Adrenal gland (tissue), 12 donors: ENCODE data around the gene KRTAP16-1. TPM values are rescaled to one million over a fixed set of nuclear protein-coding genes. Genes with fewer than 3 reads are reported as not detected.

Experiments used
- DNase-seq, 7 donors: peaks; one replicate each; pipeline ENCODE4 v3.0.0-alpha.2; 2019 to 2020
- H3K27ac ChIP-seq, 5 donors: fragments of 200-600 bp; sonication (generic) in 4 of 5; 1 replicate in 3 of 5; 2 replicates in 2 of 5; pipeline versions ENCODE4 v1.5.1 to v1.8.0; 2016 to 2020; ENCODE audit warnings: mild to moderate bottlenecking in 1 of 5
- H3K27me3 ChIP-seq: fragments of 200-600 bp; 2 replicates; pipeline ENCODE4 v1.8.0; 2021
- H3K36me3 ChIP-seq, 2 donors: fragments of 200-600 bp; replicated peaks in 1 of 2; 1 replicate in 1 of 2; 2 replicates in 1 of 2; pipeline versions ENCODE4 v1.5.1 to v1.8.0; 2018 to 2022
- H3K4me1 ChIP-seq, 2 donors: fragments of 200-600 bp; replicated peaks in 1 of 2; 1 replicate in 1 of 2; 2 replicates in 1 of 2; pipeline versions ENCODE4 v1.5.1 to v1.8.0; 2018 to 2021
- H3K4me3 ChIP-seq, 4 donors: fragments of 200-600 bp; sonication (generic) in 3 of 4; one replicate each; pipeline ENCODE4 v1.5.1; 2016 to 2018
- H3K9me3 ChIP-seq, 3 donors: fragments of 200-600 bp; sonication (generic) in 1 of 3; replicated peaks in 1 of 3; 1 replicate in 2 of 3; 2 replicates in 1 of 3; pipeline versions ENCODE4 v1.5.1 to v1.8.0; 2016 to 2021
- POLR2A ChIP-seq, 2 donors: fragments of 450-650 bp; IDR thresholded peaks; one replicate each; pipeline ENCODE4 v1.6.1; 2017; ENCODE audit warnings: antibody characterized with exemption in 2 of 2, mild to moderate bottlenecking in 2 of 2, moderate library complexity in 1 of 2
- WGBS, 4 donors: extraction: QIAGEN DNeasy Blood & Tissue Kit in 2 of 4; methylation state at CpG; one replicate each; pipeline versions ENCODE4 v1.1.5 to v1.1.7; 2013 to 2017; 5-methylcytosine and 5-hydroxymethylcytosine counted together
- intact Hi-C, 2 donors: fragments of 100-400 bp; cut with DNase I; formaldehyde crosslinking; loops; one replicate each; pipeline versions ENCODE4 v1.14.1 to v1.15.0; 2022 to 2023
- polyA plus RNA-seq, 3 donors: library from polyadenylated mRNA; stranded (reverse); fragments of 200-250 nt in 2 of 3; fragments of 350-450 nt in 1 of 3; fragmentation: Illumina TruSeq in 1 of 3; extraction: RNeasy Lipid Tissue Mini Kit (QIAGEN cat#74804) in 1 of 3; gene quantifications; one replicate each; pipeline ENCODE4 v1.2.3, GENCODE V29; 2013 to 2014
- total RNA-seq, 9 donors: library from RNA; depleted of rRNA in 4 of 9; stranded (reverse); fragments of >200 nt in 4 of 9; fragments of 120-200 nt in 1 of 9; fragmentation: NEBNext Ultra II Directional in 1 of 9; extraction: Animal tissue kit (Norgen Biotek cat#: 25700) in 1 of 9; gene quantifications; one replicate each; pipeline versions ENCODE4 v1.1.0 to v1.2.4, GENCODE V29; 2013 to 2023
- TF ChIP-seq, protein P1 (sequence below), 6 experiments: fragments of 450-650 bp in 4 of 6; fragments of 200-600 bp in 2 of 6; sonication (generic) in 1 of 6; IDR thresholded peaks; 1 replicate in 5 of 6; 2 replicates in 1 of 6; pipeline versions ENCODE4 v1.5.1 to v1.8.0; 2016 to 2021; ENCODE audit warnings: antibody characterized with exemption in 6 of 6, mild to moderate bottlenecking in 2 of 6, moderate library complexity in 1 of 6
- donor health status: healthy with polysubstance abuse.
- donor health status: Bipolar disorder and iron deficiency.
- donor health status: DM: yes; HTN: yes; CAD: no.
- donor health status: DM: no; HTN: no; CAD: no.
- donor health status: DM: no; HTN: no; CAD: no.
- donor health status: DM: yes; HTN: yes; CAD: no.

Gene KRTAP16-1
- total and polyA plus RNA-seq, 12 donors: not detected

DNA sequence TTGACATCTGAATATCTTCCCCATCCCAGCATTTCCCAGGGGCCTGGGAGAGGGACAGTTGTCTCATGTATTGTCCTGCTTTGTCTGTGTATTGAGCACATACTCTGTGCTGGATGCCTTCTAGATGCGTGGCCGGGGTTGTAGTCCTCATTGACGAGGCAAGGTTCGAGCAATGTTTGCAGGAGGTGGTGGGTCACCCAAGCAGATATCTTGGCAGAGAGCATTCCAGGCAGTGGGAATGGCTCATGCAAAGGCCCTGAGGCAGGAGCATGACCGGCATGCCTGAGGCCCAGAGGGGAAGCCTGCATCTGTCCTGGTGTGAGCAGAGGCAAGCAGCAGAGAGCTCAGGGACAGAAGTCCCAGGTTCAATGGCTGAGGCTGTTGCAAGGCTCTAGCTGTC, 24.0 kb upstream of the KRTAP16-1 start:
- Histone ChIP-seq H3K27ac (no peak overlapping the region), H3K4me1 (no peaks in the 10 kb centered on the region), H3K4me3 (no peak overlapping the region), H3K27me3 (no peaks in the 10 kb centered on the region), H3K36me3 (no peaks in the 10 kb centered on the region), H3K9me3 (no peaks in the 10 kb centered on the region)
- 96 to 100% (median 97%) methylated on average over 5 of the region's 5 CpGs for WGBS, 4 donors
- no peak for DNase-seq
- intact Hi-C loops: loop anchor here in 1 of 2 donors (10.0 kb wide), 1 partner anchor 378 kb away; no protein-coding TSS in a partner anchor
- TF ChIP-seq, protein P1, sequence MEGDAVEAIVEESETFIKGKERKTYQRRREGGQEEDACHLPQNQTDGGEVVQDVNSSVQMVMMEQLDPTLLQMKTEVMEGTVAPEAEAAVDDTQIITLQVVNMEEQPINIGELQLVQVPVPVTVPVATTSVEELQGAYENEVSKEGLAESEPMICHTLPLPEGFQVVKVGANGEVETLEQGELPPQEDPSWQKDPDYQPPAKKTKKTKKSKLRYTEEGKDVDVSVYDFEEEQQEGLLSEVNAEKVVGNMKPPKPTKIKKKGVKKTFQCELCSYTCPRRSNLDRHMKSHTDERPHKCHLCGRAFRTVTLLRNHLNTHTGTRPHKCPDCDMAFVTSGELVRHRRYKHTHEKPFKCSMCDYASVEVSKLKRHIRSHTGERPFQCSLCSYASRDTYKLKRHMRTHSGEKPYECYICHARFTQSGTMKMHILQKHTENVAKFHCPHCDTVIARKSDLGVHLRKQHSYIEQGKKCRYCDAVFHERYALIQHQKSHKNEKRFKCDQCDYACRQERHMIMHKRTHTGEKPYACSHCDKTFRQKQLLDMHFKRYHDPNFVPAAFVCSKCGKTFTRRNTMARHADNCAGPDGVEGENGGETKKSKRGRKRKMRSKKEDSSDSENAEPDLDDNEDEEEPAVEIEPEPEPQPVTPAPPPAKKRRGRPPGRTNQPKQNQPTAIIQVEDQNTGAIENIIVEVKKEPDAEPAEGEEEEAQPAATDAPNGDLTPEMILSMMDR (IDR thresholded peaks at IDR 0.05): no peak
- no peak for TF ChIP-seq POLR2A (IDR thresholded peaks at IDR 0.05)

DNA sequence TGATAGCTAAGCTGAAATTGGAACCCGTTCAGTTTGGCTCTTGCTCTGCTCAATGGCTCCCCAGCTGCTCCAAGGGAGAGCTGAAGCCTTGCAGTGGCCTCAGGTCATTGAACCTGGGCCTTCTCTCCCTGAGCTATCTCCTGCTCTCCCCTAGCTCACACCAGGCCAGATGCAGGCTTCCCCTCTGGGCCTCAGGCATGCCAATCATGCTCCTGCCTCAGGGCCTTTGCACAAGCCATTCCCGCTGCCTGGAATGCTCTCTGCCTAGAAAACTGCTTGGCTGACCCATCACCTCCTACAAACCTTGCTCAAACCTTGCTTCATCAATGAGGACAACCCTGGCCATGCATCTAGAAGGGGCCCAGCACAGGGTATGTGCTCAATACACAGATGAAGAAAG, 23.1 kb upstream of the KRTAP16-1 start:
- Histone ChIP-seq H3K27me3 (no peaks in the 10 kb centered on the region), H3K4me1 (no peaks in the 10 kb centered on the region), H3K36me3 (no peaks in the 10 kb centered on the region), H3K9me3 (no peaks in the 10 kb centered on the region), H3K27ac (no peak overlapping the region), H3K4me3 (no peak overlapping the region)
- TF ChIP-seq, protein P1 (IDR thresholded peaks at IDR 0.05): no peak
- TF ChIP-seq POLR2A (IDR thresholded peaks at IDR 0.05): no peak
- WGBS, 4 donors: 60 to 91% (median 83%) methylated on average over 1 to 2 of the region's 2 CpGs
- intact Hi-C loops: loop anchor here in 1 of 2 donors (10.0 kb wide), 1 partner anchor 377 kb away; no protein-coding TSS in a partner anchor
- no peak for DNase-seq

DNA sequence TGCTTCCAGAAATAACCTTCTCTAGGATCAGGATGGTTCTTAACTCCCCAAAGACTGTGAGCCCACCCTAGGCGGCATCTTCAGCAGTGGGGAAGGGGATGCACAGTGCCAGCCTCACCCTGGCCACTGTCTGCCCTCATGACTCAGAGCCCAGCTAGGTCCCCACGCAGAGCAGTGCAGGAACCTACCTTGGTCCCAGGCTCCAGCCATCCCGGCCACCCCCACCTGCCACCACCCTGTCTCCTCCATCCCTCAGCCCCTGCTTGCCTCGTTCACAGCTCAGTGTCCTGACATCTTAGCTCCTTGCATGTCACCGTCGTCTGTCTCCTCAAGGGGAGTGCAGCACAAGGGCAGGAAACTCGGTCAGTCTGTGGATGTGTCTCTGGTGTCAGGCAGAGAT, 22.5 kb upstream of the KRTAP16-1 start:
- no peak overlapping the region for H3K4me3 ChIP-seq
- intact Hi-C loops: loop anchor here in 1 of 2 donors (10.0 kb wide), 1 partner anchor 377 kb away; no protein-coding TSS in a partner anchor
- TF ChIP-seq POLR2A (IDR thresholded peaks at IDR 0.05): no peak
- TF ChIP-seq, protein P1 (IDR thresholded peaks at IDR 0.05): no peak
- no peak for DNase-seq
- no peak overlapping the region for H3K27ac ChIP-seq
- H3K27me3 ChIP-seq: no peaks in the 10 kb centered on the region
- H3K9me3 ChIP-seq: no peaks in the 10 kb centered on the region
- no peaks in the 10 kb centered on the region for H3K36me3 ChIP-seq
- WGBS, 4 donors: 70 to 93% (median 77%) methylated on average over 5 to 7 of the region's 7 CpGs
- no peaks in the 10 kb centered on the region for H3K4me1 ChIP-seq

DNA sequence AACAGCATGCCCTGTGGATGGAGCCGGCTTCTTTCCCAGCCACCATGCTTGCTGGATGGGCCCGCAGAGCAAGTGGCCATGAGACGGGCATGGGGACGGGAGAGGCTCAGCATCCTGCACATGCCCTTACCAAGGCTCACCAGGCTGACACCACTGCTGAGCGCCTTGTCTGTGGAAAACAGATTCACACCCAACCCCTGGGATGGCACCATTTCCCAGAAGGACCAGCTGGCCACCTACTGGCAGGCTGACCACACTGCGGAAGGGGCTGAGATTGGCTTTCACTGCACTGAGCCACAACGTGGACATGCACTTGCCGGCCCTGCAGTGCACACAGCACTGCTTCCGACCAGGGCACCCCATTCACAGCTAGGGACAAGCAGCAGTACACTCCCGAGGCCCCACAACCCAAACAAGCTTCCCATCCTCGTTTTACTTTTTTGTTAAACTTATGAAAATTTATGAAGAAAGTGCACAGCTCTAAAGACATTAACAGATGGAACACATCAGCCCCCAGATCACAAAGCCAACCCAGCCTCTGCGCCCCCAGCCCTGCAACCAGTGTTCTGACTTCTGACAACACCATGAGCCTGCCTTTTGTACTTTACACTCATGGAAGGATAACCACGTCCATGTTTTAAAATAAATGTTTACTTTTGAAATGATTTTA, 20.3 kb upstream of the KRTAP16-1 start:
- Histone ChIP-seq H3K9me3 (no peaks in the 10 kb centered on the region), H3K36me3 (no peaks in the 10 kb centered on the region), H3K4me1 (no peaks in the 10 kb centered on the region), H3K27me3 (no peaks in the 10 kb centered on the region), H3K27ac (no peak overlapping the region), H3K4me3 (no peak overlapping the region)
- intact Hi-C loops: loop anchor here in 1 of 2 donors (10.0 kb wide), 2 partner anchors 325 to 425 kb away; no protein-coding TSS in a partner anchor
- TF ChIP-seq, protein P1 (IDR thresholded peaks at IDR 0.05): peak; percentile 36 to 62 (median 58)
- TF ChIP-seq POLR2A (IDR thresholded peaks at IDR 0.05): no peak
- DNase-seq: peak; percentile 29 to 73 (median 46)
- WGBS, 4 donors: 24 to 54% (median 52%) methylated on average over 7 to 13 of the region's 13 CpGs
